Panc1 (cell line): ENCODE results near the gene SLC9A8. TPM values are rescaled to one million over a fixed set of nuclear protein-coding genes. Genes with fewer than 3 reads are reported as not detected.
A peak's percentile ranks its signal among the peaks of the same experiment; 100 is the strongest.

ENCODE experiments used
- ATAC-seq: fragments of 200-7000 bp; cut with Tn5 transposase; 2 replicates; pipeline ENCODE4 v1.9.1; 2020; ENCODE audit warnings: mild to moderate bottlenecking, moderate library complexity
- BruUV-seq: library from RNA; stranded (reverse); fragments of 400-500 nt; replicated peaks from 2 replicates; lab custom pipeline; 2021; lab: Mats Ljungman, UMichigan
- CTCF ChIA-PET: fragments of 300-600 bp; sonication (Branson Sonifier 250); formaldehyde crosslinking; loops from one replicate; lab custom pipeline; 2022; ENCODE audit warnings: antibody characterized with exemption; lab: Charles Lee
- POLR2A ChIA-PET: fragments of 300-600 bp; sonication (Branson Sonifier 250); formaldehyde crosslinking; loops from one replicate; lab custom pipeline; 2022; ENCODE audit warnings: antibody characterized with exemption; lab: Charles Lee
- DNase-seq: peaks from one replicate; pipeline ENCODE4 v3.0.0-alpha.2; 2010; ENCODE audit warnings: low read depth, low spot score
- H3K27ac ChIP-seq: 2 replicates; pipeline ENCODE4 v1.5.1; 2011; ENCODE audit warnings: mild to moderate bottlenecking, low read length, inconsistent platforms
- H3K27me3 ChIP-seq: fragments of 200-500 bp; sonication (Bioruptor generic); 2 replicates; pipeline ENCODE4 v1.6.0; 2014; ENCODE audit warnings: low read length, inconsistent platforms; ENCODE audit not compliant: control insufficient read depth, insufficient read depth
- H3K36me3 ChIP-seq: fragments of 200-500 bp; sonication (Bioruptor generic); 2 replicates; pipeline ENCODE4 v1.5.1; 2014; ENCODE audit warnings: inconsistent platforms, mild to moderate bottlenecking, low read length, moderate library complexity; ENCODE audit not compliant: control insufficient read depth, insufficient read depth
- H3K4me1 ChIP-seq: 2 replicates; pipeline ENCODE4 v1.5.1; 2011; ENCODE audit warnings: inconsistent platforms, mild to moderate bottlenecking, low read length, moderate library complexity; ENCODE audit not compliant: control insufficient read depth, insufficient read depth
- H3K4me3 ChIP-seq, 2 experiments: 2 replicates each; pipeline ENCODE4 v1.5.1; 2011 to 2012; ENCODE audit warnings: low read depth in 2 of 2, low read length in 2 of 2, mild to moderate bottlenecking in 2 of 2, inconsistent platforms in 1 of 2, moderate library complexity in 1 of 2
- H3K9me3 ChIP-seq: fragments of 200-500 bp; sonication (Bioruptor generic); 2 replicates; pipeline ENCODE4 v1.5.1; 2014; ENCODE audit warnings: low read depth, mild to moderate bottlenecking, inconsistent platforms, low read length, moderate library complexity; ENCODE audit not compliant: control insufficient read depth, insufficient read depth
- CTCF ChIP-seq: fragments of 450-650 bp; IDR thresholded peaks from 2 replicates; pipeline ENCODE4 v1.5.1; 2017; ENCODE audit warnings: mild to moderate bottlenecking
- POLR2AphosphoS5 ChIP-seq: IDR thresholded peaks from 2 replicates; pipeline ENCODE4 v1.6.1; 2012; ENCODE audit warnings: mild to moderate bottlenecking, low read depth, low read length, moderate library complexity
- SIN3A ChIP-seq: IDR thresholded peaks from 2 replicates; pipeline ENCODE4 v1.6.1; 2012; ENCODE audit warnings: low read depth, mild to moderate bottlenecking, low read length, moderate library complexity, borderline replicate concordance; ENCODE audit not compliant: insufficient read depth
- TCF7L2 ChIP-seq: IDR thresholded peaks from 2 replicates; pipeline ENCODE4 v1.6.1; 2011; ENCODE audit warnings: mild to moderate bottlenecking, low read depth, low read length, inconsistent platforms
- in situ Hi-C: cut with HindIII; loops from 2 replicates; pipeline ENCODE4 v1.10.0; 2016; ENCODE audit warnings: low sequenced_read_pairs, low pct_unique_long_range_greater_than_20kb
- intact Hi-C: fragments of 100-400 bp; cut with micrococcal nuclease; formaldehyde crosslinking; loops from one replicate; pipeline ENCODE4 v1.10.0; 2022; ENCODE audit not compliant: unreplicated experiment
- total RNA-seq: library from RNA; stranded (reverse); gene quantifications from one replicate; pipeline ENCODE4 v1.2.1, GENCODE V29; 2021; ENCODE audit not compliant: unreplicated experiment
- TF ChIP-seq, protein P1 (sequence below), 2 experiments: IDR thresholded peaks; 2 replicates each; pipeline ENCODE4 v1.6.1; 2011 to 2012; ENCODE audit warnings: low read depth in 2 of 2, control low read depth in 1 of 2, low read length in 1 of 2, mild to moderate bottlenecking in 1 of 2, moderate library complexity in 1 of 2; ENCODE audit not compliant: insufficient read depth in 1 of 2

Gene SLC9A8
- total RNA-seq, 1 experiment from 2014 or later = 6.7 TPM

DNA sequence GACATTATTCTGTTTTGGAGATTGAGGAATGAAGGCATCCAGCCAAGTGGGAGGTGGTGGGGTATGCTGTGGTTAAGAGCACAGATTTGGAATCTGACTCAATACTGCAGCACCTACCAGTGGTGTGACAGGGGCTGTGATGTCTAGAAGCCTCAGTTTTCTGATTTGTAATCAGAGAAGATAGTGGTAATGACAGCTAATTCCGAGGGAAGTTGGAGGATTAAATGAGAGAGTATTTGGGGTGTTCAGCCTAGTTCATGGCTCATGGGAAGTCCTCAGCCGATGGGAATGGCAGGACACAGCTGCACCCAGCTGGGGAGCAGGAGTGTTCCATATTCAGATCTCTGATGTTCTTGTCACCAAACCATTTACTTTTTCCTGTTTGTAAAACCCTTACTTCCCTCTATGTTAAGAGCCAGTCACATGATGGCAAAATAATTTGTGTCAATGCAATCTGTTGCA lies 9.3 kb downstream of the SLC9A8 start:
- intact Hi-C loops (no loop called here), in situ Hi-C loops (no loop called here)
- Histone ChIP-seq H3K27ac (no peak overlapping the region), H3K27me3 (no peaks in the 10 kb centered on the region), H3K36me3 (no peaks in the 10 kb centered on the region), H3K9me3 (no peaks in the 10 kb centered on the region), H3K4me1 (no peaks in the 10 kb centered on the region), H3K4me3 (no peak overlapping the region)
- no TSS peak for BruUV-seq
- TF ChIP-seq POLR2AphosphoS5 = no peak
- no peak for TF ChIP-seq CTCF
- no peak for TF ChIP-seq TCF7L2
- TF ChIP-seq, protein P1, sequence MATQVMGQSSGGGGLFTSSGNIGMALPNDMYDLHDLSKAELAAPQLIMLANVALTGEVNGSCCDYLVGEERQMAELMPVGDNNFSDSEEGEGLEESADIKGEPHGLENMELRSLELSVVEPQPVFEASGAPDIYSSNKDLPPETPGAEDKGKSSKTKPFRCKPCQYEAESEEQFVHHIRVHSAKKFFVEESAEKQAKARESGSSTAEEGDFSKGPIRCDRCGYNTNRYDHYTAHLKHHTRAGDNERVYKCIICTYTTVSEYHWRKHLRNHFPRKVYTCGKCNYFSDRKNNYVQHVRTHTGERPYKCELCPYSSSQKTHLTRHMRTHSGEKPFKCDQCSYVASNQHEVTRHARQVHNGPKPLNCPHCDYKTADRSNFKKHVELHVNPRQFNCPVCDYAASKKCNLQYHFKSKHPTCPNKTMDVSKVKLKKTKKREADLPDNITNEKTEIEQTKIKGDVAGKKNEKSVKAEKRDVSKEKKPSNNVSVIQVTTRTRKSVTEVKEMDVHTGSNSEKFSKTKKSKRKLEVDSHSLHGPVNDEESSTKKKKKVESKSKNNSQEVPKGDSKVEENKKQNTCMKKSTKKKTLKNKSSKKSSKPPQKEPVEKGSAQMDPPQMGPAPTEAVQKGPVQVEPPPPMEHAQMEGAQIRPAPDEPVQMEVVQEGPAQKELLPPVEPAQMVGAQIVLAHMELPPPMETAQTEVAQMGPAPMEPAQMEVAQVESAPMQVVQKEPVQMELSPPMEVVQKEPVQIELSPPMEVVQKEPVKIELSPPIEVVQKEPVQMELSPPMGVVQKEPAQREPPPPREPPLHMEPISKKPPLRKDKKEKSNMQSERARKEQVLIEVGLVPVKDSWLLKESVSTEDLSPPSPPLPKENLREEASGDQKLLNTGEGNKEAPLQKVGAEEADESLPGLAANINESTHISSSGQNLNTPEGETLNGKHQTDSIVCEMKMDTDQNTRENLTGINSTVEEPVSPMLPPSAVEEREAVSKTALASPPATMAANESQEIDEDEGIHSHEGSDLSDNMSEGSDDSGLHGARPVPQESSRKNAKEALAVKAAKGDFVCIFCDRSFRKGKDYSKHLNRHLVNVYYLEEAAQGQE (IDR thresholded peaks at IDR 0.05; ENCODE audit: insufficient read depth in 1 of 2, low read depth in 2 of 2, low read length in 1 of 2) = no peak
- no peak for TF ChIP-seq SIN3A
- ChIA-PET CTCF (no interaction called here), POLR2A (interaction anchor here (0.5 kb wide), 1 partner anchor 92 kb away, joined by 5 read pairs; no protein-coding TSS in a partner anchor)
- ATAC-seq = no peak
- DNase-seq = no peak

- no peaks in the 10 kb centered on the region for H3K9me3 ChIP-seq
- H3K4me3 ChIP-seq = no peak overlapping the region
- H3K27ac ChIP-seq = no peak overlapping the region
- no peak for TF ChIP-seq CTCF
- TF ChIP-seq TCF7L2 = 0 out of 2 replicates have a peak, but pooled peaks have one; percentile 33
- TF ChIP-seq POLR2AphosphoS5 = no peak
- in situ Hi-C loops (no loop called here), intact Hi-C loops (no loop called here)
- no peaks in the 10 kb centered on the region for H3K4me1 ChIP-seq
- POLR2A ChIA-PET = no interaction called here
- CTCF ChIA-PET = no interaction called here
- no peak for DNase-seq
- no peaks in the 10 kb centered on the region for H3K27me3 ChIP-seq
- BruUV-seq = no TSS peak
- ATAC-seq = no peak
- H3K36me3 ChIP-seq = no peaks in the 10 kb centered on the region
Observed at GRCh38 chr20:49823152-49823847, 10.7 kb downstream of the SLC9A8 start.
